ENCODE data around the gene LARP6.
A peak's percentile ranks its signal among the peaks of the same experiment; 100 is the strongest.

- TF ChIP-seq, protein P1, sequence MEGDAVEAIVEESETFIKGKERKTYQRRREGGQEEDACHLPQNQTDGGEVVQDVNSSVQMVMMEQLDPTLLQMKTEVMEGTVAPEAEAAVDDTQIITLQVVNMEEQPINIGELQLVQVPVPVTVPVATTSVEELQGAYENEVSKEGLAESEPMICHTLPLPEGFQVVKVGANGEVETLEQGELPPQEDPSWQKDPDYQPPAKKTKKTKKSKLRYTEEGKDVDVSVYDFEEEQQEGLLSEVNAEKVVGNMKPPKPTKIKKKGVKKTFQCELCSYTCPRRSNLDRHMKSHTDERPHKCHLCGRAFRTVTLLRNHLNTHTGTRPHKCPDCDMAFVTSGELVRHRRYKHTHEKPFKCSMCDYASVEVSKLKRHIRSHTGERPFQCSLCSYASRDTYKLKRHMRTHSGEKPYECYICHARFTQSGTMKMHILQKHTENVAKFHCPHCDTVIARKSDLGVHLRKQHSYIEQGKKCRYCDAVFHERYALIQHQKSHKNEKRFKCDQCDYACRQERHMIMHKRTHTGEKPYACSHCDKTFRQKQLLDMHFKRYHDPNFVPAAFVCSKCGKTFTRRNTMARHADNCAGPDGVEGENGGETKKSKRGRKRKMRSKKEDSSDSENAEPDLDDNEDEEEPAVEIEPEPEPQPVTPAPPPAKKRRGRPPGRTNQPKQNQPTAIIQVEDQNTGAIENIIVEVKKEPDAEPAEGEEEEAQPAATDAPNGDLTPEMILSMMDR (conservative IDR thresholded peaks at IDR 0.05) = peak; percentile 58; the same call in 1 of the 2 replicates
- no peak for TF ChIP-seq EZH2 (IDR thresholded peaks at IDR 0.05; ENCODE audit: low read depth)
Measured at GRCh38 chr15:70892912-70893560, 39.1 kb upstream of the LARP6 start.

Measured in PC-9 (cell line).